Stimulated activated CD8-positive, alpha-beta memory T cell treated with anti-CD3 and anti-CD28 coated beads, Interleukin-4, amount 100 ng/mL, for 1 hour (primary cell): ENCODE data around the gene ABCG1.
A peak's percentile ranks its signal among the peaks of the same experiment; 100 is the strongest.

Experiments
- DNase-seq, 2 donors: peaks; one replicate each; pipeline ENCODE4 v3.0.0-alpha.2; 2020; ENCODE audit warnings: low read depth in 2 of 2, low spot score in 1 of 2

ABCG1 gene

GRCh38 chr21:42319376-42319775, 100.4 kb downstream of the ABCG1 start:
- DNase-seq, result no peak

GRCh38 chr21:42319851-42320572, 101.1 kb downstream of the ABCG1 start:
- DNase-seq, result no peak

- DNase-seq, result no peak
Measured at GRCh38 chr21:42320791-42321190, 101.9 kb downstream of the ABCG1 start.

- no peak for DNase-seq
Measured at GRCh38 chr21:42321231-42321630, 102.3 kb downstream of the ABCG1 start.

- DNase-seq, result no peak
Measured at GRCh38 chr21:42321845-42322244, 102.9 kb downstream of the ABCG1 start.

- no peak for DNase-seq
Measured at GRCh38 chr21:42324896-42325295, 106.0 kb downstream of the ABCG1 start.

GRCh38 chr21:42330380-42331371, 111.7 kb downstream of the ABCG1 start:
- no peak for DNase-seq

GRCh38 chr21:42331660-42332059, 112.7 kb downstream of the ABCG1 start:
- no peak for DNase-seq

GRCh38 chr21:42332557-42333317, 113.8 kb downstream of the ABCG1 start:
- no peak for DNase-seq

GRCh38 chr21:42336054-42336453, 117.1 kb downstream of the ABCG1 start:
- DNase-seq, result no peak

GRCh38 chr21:42337276-42337675, 118.3 kb downstream of the ABCG1 start:
- DNase-seq, result no peak

- peak; percentile 58 to 66 for DNase-seq
Measured at GRCh38 chr21:42337830-42338728, 119.1 kb downstream of the ABCG1 start.

GRCh38 chr21:42338729-42339715, 120.1 kb downstream of the ABCG1 start:
- no peak for DNase-seq

- no peak for DNase-seq
Measured at GRCh38 chr21:42340187-42341050, 121.5 kb downstream of the ABCG1 start.

GRCh38 chr21:42341776-42342542, 123.0 kb downstream of the ABCG1 start:
- no peak for DNase-seq

GRCh38 chr21:42343101-42343500, 124.2 kb downstream of the ABCG1 start:
- no peak for DNase-seq

- DNase-seq, result no peak
Measured at GRCh38 chr21:42343556-42343955, 124.6 kb downstream of the ABCG1 start.
